ENCODE measurements around the gene MAU2. TPM values are rescaled to one million over a fixed set of nuclear protein-coding genes. Genes with fewer than 3 reads are reported as not detected.

Gene MAU2
- total RNA-seq, 2 donors from 2014 or later, result 83.7 to 122 TPM

Other genes starting within 250 kb of the MAU2 start
- 10 to 100 TPM; 22.0 to 38.1 TPM for gene TMEM161A, start 182.4 kb upstream of the MAU2 start, total RNA-seq
- gene MEF2B, start 150.6 kb upstream of the MAU2 start, total RNA-seq, result 1 to 10 TPM; 2.4 to 5.9 TPM
- gene BORCS8, start 128.7 kb upstream of the MAU2 start, total RNA-seq, result 10 to 100 TPM; 47.2 to 64.5 TPM
- 100 to 1,000 TPM in 1 of 2 donors, 10 to 100 TPM in 1; 45.2 to 107 TPM for gene RFXANK, start 128.6 kb upstream of the MAU2 start, total RNA-seq
- 10 to 100 TPM; 34.0 to 71.0 TPM for gene NR2C2AP, start 117.4 kb upstream of the MAU2 start, total RNA-seq
- gene NCAN, start 108.9 kb upstream of the MAU2 start, total RNA-seq, result not detected
- under 1 TPM in 1 of 2 donors, not detected in 1; 0.14 TPM for gene TM6SF2, start 47.5 kb upstream of the MAU2 start, total RNA-seq
- gene SUGP1, start 320 bp upstream of the MAU2 start, total RNA-seq, result 10 to 100 TPM; 61.1 to 69.6 TPM
- 100 to 1,000 TPM; 171 to 224 TPM for gene GATAD2A, start 84.8 kb downstream of the MAU2 start, total RNA-seq
- gene TSSK6, start 194.7 kb downstream of the MAU2 start, total RNA-seq, result 1 to 10 TPM; 1.9 to 2.6 TPM
- 100 to 1,000 TPM; 261 to 310 TPM for gene NDUFA13, start 195.4 kb downstream of the MAU2 start, total RNA-seq
- 10 to 100 TPM in 1 of 2 donors, 1 to 10 TPM in 1; 10.0 to 14.9 TPM for gene YJEFN3, start 208.1 kb downstream of the MAU2 start, total RNA-seq
- under 1 TPM; 0.21 to 0.42 TPM for gene CILP2, start 217.4 kb downstream of the MAU2 start, total RNA-seq

All from natural killer cell treated with Interleukin-12 subunit alpha and Interleukin-12 subunit beta and Interleukin-15 and Interleukin-18, amount 100 ng/mL, for 72 hours (primary cell).